Caco-2 (cell line): ENCODE data around the gene CTAG1A. TPM values are rescaled to one million over a fixed set of nuclear protein-coding genes. Genes with fewer than 3 reads are reported as not detected.

ENCODE experiments used
- BruUV-seq: library from RNA; stranded (reverse); fragments of 400-500 nt; replicated peaks from 2 replicates; lab custom pipeline; 2021; lab: Mats Ljungman, UMichigan
- CTCF ChIA-PET: fragments of 300-600 bp; sonication (Branson Sonifier 250); formaldehyde crosslinking; loops from one replicate; lab custom pipeline; 2022; ENCODE audit warnings: antibody characterized with exemption; lab: Charles Lee
- POLR2A ChIA-PET: fragments of 300-600 bp; sonication (Branson Sonifier 250); formaldehyde crosslinking; loops from one replicate; lab custom pipeline; 2022; ENCODE audit warnings: antibody characterized with exemption; lab: Charles Lee
- DNase-seq, 2 experiments: peaks; one replicate each; pipeline versions ENCODE4 v3.0.0 to v3.0.0-alpha.2; 2020 to 2022
- H3K27me3 ChIP-seq: replicated peaks from 2 replicates; pipeline ENCODE4 v1.6.0; 2011; ENCODE audit warnings: low read length; ENCODE audit not compliant: control insufficient read depth, insufficient read depth
- H3K36me3 ChIP-seq: 2 replicates; pipeline ENCODE4 v1.5.1; 2011; ENCODE audit warnings: low read length; ENCODE audit not compliant: control insufficient read depth, insufficient read depth
- H3K4me1 ChIP-seq: fragments of 250-450 bp; sonication (Bioruptor Pico); 2 replicates; pipeline ENCODE4 v1.5.1; 2020; ENCODE audit warnings: mild to moderate bottlenecking
- H3K4me3 ChIP-seq: 2 replicates; pipeline ENCODE4 v1.5.1; 2011; ENCODE audit warnings: low read depth, mild to moderate bottlenecking, control low read depth, low read length
- H3K9me3 ChIP-seq: fragments of 250-450 bp; sonication (Bioruptor Pico); 2 replicates; pipeline ENCODE4 v1.5.1; 2020; ENCODE audit warnings: mild to moderate bottlenecking, moderate library complexity
- H3K27ac Mint-ChIP-seq: one replicate; pipeline ENCODE4 v1.8.0; 2022; ENCODE audit warnings: mixed read lengths; ENCODE audit not compliant: unreplicated experiment
- H3K27me3 Mint-ChIP-seq: one replicate; pipeline ENCODE4 v1.8.0; 2022; ENCODE audit warnings: mixed read lengths; ENCODE audit not compliant: insufficient read depth, unreplicated experiment
- H3K36me3 Mint-ChIP-seq: one replicate; pipeline ENCODE4 v1.8.0; 2022; ENCODE audit warnings: mild to moderate bottlenecking, mixed read lengths; ENCODE audit not compliant: insufficient read depth, unreplicated experiment
- H3K4me1 Mint-ChIP-seq: one replicate; pipeline ENCODE4 v1.8.0; 2022; ENCODE audit warnings: low read depth, mixed read lengths; ENCODE audit not compliant: unreplicated experiment
- H3K4me3 Mint-ChIP-seq: one replicate; pipeline ENCODE4 v1.8.0; 2022; ENCODE audit warnings: mild to moderate bottlenecking, moderate library complexity, mixed read lengths; ENCODE audit not compliant: unreplicated experiment
- H3K9me3 Mint-ChIP-seq: one replicate; pipeline ENCODE4 v1.8.0; 2022; ENCODE audit warnings: mixed read lengths; ENCODE audit not compliant: unreplicated experiment
- intact Hi-C: fragments of 100-400 bp; cut with micrococcal nuclease; formaldehyde crosslinking; loops from one replicate; pipeline ENCODE4 v1.10.0; 2022; ENCODE audit not compliant: unreplicated experiment
- total RNA-seq: library from RNA; stranded (reverse); gene quantifications from 2 replicates; pipeline ENCODE4 v1.2.3, GENCODE V29; 2022
- TF ChIP-seq, protein P1 (sequence below), 2 experiments: fragments of 200-600 bp in 1 of 2; IDR thresholded peaks; 1 replicate in 1 of 2; 2 replicates in 1 of 2; pipeline versions ENCODE4 v1.5.1 to v1.8.0; 2011 to 2022; ENCODE audit warnings: antibody characterized with exemption in 1 of 2, control low read depth in 1 of 2, inconsistent platforms in 1 of 2, low read depth in 1 of 2, low read length in 1 of 2, mild to moderate bottlenecking in 1 of 2, moderate library complexity in 1 of 2; ENCODE audit not compliant: insufficient read depth in 1 of 2, severe bottlenecking in 1 of 2, unreplicated experiment in 1 of 2

The CTAG1A gene
- total RNA-seq, 1 experiment from 2014 or later = not detected

- intact Hi-C loops = no loop called here
- POLR2A ChIA-PET = no interaction called here
- Histone ChIP-seq H3K4me1 (no peaks in the 10 kb centered on the region), H3K36me3 (no peaks in the 10 kb centered on the region), H3K9me3 (no peaks in the 10 kb centered on the region), H3K27me3 (no peaks in the 10 kb centered on the region), H3K4me3 (no peak overlapping the region)
- TF ChIP-seq, protein P1, sequence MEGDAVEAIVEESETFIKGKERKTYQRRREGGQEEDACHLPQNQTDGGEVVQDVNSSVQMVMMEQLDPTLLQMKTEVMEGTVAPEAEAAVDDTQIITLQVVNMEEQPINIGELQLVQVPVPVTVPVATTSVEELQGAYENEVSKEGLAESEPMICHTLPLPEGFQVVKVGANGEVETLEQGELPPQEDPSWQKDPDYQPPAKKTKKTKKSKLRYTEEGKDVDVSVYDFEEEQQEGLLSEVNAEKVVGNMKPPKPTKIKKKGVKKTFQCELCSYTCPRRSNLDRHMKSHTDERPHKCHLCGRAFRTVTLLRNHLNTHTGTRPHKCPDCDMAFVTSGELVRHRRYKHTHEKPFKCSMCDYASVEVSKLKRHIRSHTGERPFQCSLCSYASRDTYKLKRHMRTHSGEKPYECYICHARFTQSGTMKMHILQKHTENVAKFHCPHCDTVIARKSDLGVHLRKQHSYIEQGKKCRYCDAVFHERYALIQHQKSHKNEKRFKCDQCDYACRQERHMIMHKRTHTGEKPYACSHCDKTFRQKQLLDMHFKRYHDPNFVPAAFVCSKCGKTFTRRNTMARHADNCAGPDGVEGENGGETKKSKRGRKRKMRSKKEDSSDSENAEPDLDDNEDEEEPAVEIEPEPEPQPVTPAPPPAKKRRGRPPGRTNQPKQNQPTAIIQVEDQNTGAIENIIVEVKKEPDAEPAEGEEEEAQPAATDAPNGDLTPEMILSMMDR (IDR thresholded peaks at IDR 0.05; ENCODE audit: insufficient read depth in 1 of 2, low read depth in 1 of 2, low read length in 1 of 2, severe bottlenecking in 1 of 2, unreplicated experiment in 1 of 2) = no peak
- H3K36me3 Mint-ChIP-seq = no peaks in the 10 kb centered on the region
- no peak for DNase-seq
- peaks cover 10% of the 10 kb centered on the region for H3K9me3 Mint-ChIP-seq
- H3K4me1 Mint-ChIP-seq = no peaks in the 10 kb centered on the region
- no peak overlapping the region for H3K27ac Mint-ChIP-seq
- BruUV-seq = no TSS peak
- CTCF ChIA-PET = no interaction called here
- H3K4me3 Mint-ChIP-seq = no peak overlapping the region
- H3K27me3 Mint-ChIP-seq = peaks cover 3% of the 10 kb centered on the region
Observed at GRCh38 chrX:154594491-154594890, 9.6 kb downstream of the CTAG1A start.

- Mint-ChIP-seq H3K4me1 (no peaks in the 10 kb centered on the region), H3K9me3 (peaks cover 10% of the 10 kb centered on the region), H3K27ac (no peak overlapping the region), H3K36me3 (no peaks in the 10 kb centered on the region), H3K4me3 (no peak overlapping the region), H3K27me3 (peaks cover 3% of the 10 kb centered on the region)
- Histone ChIP-seq H3K9me3 (no peaks in the 10 kb centered on the region), H3K27me3 (no peaks in the 10 kb centered on the region), H3K36me3 (no peaks in the 10 kb centered on the region), H3K4me3 (no peak overlapping the region), H3K4me1 (no peaks in the 10 kb centered on the region)
- POLR2A ChIA-PET = no interaction called here
- CTCF ChIA-PET = no interaction called here
- intact Hi-C loops = no loop called here
- DNase-seq = no peak
- TF ChIP-seq, protein P1 (IDR thresholded peaks at IDR 0.05; ENCODE audit: insufficient read depth in 1 of 2, low read depth in 1 of 2, low read length in 1 of 2, severe bottlenecking in 1 of 2, unreplicated experiment in 1 of 2) = no peak
- BruUV-seq = no TSS peak
Observed at GRCh38 chrX:154595559-154596249, 10.8 kb downstream of the CTAG1A start.

- no peaks in the 10 kb centered on the region for H3K36me3 ChIP-seq
- POLR2A ChIA-PET = no interaction called here
- no peak overlapping the region for H3K27ac Mint-ChIP-seq
- no TSS peak for BruUV-seq
- peak; percentile 26 to 43 for DNase-seq
- H3K4me1 ChIP-seq = no peaks in the 10 kb centered on the region
- no peak overlapping the region for H3K4me3 ChIP-seq
- H3K9me3 Mint-ChIP-seq = peaks cover 10% of the 10 kb centered on the region
- no peaks in the 10 kb centered on the region for H3K36me3 Mint-ChIP-seq
- H3K9me3 ChIP-seq = no peaks in the 10 kb centered on the region
- no peaks in the 10 kb centered on the region for H3K27me3 ChIP-seq
- H3K4me3 Mint-ChIP-seq = no peak overlapping the region
- peaks cover 3% of the 10 kb centered on the region for H3K27me3 Mint-ChIP-seq
- TF ChIP-seq, protein P1 (IDR thresholded peaks at IDR 0.05; ENCODE audit: insufficient read depth in 1 of 2, low read depth in 1 of 2, low read length in 1 of 2, severe bottlenecking in 1 of 2, unreplicated experiment in 1 of 2) = no peak
- CTCF ChIA-PET = no interaction called here
- no peaks in the 10 kb centered on the region for H3K4me1 Mint-ChIP-seq
- intact Hi-C loops = no loop called here
Observed at GRCh38 chrX:154596290-154596929, 11.5 kb downstream of the CTAG1A start.
